ENCODE results near the gene CDIPT. TPM values are rescaled to one million over a fixed set of nuclear protein-coding genes. Genes with fewer than 3 reads are reported as not detected.

CDIPT gene
- total and polyA plus RNA-seq, 2 of the 13 experiments (the other 11 are each of a cell fraction or from before 2014, with no cell fraction given): 54.9 to 97.5 TPM

DNA sequence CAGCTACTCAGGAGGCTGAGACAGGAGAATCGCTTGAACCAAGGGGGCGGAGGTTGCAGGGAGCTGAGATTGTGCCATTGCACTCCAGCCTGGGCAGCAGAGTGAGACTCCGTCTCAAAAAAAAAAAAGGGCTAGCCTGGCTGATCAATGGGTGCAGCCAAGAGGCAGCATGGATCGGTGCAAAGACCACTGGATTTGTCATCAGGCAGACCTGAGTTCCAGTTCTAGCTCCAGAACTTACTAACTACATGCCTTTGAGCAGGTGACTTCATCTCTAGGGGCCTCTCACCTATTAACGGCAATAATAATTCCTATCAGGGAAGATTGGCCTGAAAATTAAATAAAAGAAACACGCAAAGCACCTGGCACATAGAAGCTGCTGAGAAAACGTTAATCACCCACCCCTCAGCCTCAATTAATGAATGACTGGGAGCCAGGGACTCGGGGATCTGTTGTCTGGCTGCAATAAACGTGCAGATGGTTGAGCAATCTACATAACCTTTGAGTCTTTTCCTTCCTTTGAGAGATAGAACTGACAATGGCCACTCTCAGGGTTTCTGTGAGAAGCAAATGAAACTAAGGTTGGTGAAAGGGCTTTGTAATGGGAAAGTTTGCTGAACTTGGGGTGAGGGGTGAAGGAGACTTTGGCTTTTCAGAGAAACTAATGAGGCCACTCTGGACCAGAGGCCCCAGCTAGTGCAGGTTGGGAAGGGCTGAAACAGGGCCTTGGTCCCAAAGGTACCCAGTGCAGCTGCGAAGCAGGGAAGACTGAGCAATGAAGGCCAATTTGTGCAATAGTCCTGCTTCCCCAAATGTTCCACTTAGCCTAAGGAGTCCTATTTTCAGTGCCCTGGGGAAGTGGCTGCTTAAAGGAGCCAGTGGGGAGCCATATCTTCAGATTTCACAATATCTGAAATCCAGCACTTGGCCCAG, 28.8 kb upstream of the CDIPT start (continued):
- TF ChIP-seq, protein P1, sequence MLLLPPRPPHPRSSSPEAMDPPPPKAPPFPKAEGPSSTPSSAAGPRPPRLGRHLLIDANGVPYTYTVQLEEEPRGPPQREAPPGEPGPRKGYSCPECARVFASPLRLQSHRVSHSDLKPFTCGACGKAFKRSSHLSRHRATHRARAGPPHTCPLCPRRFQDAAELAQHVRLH (CRISPR knock-in tag; IDR thresholded peaks at IDR 0.05; ENCODE audit: borderline replicate concordance, low read depth): no peak
- peak; percentile 78 for TF ChIP-seq PHF21A (CRISPR knock-in tag; IDR thresholded peaks at IDR 0.05)
- no peak for TF ChIP-seq LCORL (IDR thresholded peaks at IDR 0.05)
- peak; percentile 23; the same call in 1 of the 2 replicates for TF ChIP-seq LCORL (CRISPR knock-in tag; IDR thresholded peaks at IDR 0.05)
- no peak for TF ChIP-seq MTA1 (CRISPR knock-in tag; IDR thresholded peaks at IDR 0.05; ENCODE audit: borderline replicate concordance)
- no peak for TF ChIP-seq KDM5B (CRISPR knock-in tag; IDR thresholded peaks at IDR 0.05; ENCODE audit: borderline replicate concordance)
- no peak for TF ChIP-seq ZNF678 (CRISPR knock-in tag; IDR thresholded peaks at IDR 0.05)
- peak; percentile 60; the same call in 1 of the 2 replicates for TF ChIP-seq ZNF281 (CRISPR knock-in tag; IDR thresholded peaks at IDR 0.05; ENCODE audit: borderline replicate concordance)
- TF ChIP-seq HNRNPL (IDR thresholded peaks at IDR 0.05; ENCODE audit: low read depth, low read length): no peak
- no peak for TF ChIP-seq SMARCC2 (IDR thresholded peaks at IDR 0.05)
- no peak for TF ChIP-seq SOX6 (IDR thresholded peaks at IDR 0.05)
- peak; percentile 91 for TF ChIP-seq SOX6 (CRISPR knock-in tag; IDR thresholded peaks at IDR 0.05)
- TF ChIP-seq ZNF260 (CRISPR knock-in tag; IDR thresholded peaks at IDR 0.05; ENCODE audit: borderline replicate concordance, low read depth): no peak
- no peak for TF ChIP-seq FOXA1 (IDR thresholded peaks at IDR 0.05)
- no peak for TF ChIP-seq FOXA1 (CRISPR knock-in tag; IDR thresholded peaks at IDR 0.05)
- TF ChIP-seq, protein P2, sequence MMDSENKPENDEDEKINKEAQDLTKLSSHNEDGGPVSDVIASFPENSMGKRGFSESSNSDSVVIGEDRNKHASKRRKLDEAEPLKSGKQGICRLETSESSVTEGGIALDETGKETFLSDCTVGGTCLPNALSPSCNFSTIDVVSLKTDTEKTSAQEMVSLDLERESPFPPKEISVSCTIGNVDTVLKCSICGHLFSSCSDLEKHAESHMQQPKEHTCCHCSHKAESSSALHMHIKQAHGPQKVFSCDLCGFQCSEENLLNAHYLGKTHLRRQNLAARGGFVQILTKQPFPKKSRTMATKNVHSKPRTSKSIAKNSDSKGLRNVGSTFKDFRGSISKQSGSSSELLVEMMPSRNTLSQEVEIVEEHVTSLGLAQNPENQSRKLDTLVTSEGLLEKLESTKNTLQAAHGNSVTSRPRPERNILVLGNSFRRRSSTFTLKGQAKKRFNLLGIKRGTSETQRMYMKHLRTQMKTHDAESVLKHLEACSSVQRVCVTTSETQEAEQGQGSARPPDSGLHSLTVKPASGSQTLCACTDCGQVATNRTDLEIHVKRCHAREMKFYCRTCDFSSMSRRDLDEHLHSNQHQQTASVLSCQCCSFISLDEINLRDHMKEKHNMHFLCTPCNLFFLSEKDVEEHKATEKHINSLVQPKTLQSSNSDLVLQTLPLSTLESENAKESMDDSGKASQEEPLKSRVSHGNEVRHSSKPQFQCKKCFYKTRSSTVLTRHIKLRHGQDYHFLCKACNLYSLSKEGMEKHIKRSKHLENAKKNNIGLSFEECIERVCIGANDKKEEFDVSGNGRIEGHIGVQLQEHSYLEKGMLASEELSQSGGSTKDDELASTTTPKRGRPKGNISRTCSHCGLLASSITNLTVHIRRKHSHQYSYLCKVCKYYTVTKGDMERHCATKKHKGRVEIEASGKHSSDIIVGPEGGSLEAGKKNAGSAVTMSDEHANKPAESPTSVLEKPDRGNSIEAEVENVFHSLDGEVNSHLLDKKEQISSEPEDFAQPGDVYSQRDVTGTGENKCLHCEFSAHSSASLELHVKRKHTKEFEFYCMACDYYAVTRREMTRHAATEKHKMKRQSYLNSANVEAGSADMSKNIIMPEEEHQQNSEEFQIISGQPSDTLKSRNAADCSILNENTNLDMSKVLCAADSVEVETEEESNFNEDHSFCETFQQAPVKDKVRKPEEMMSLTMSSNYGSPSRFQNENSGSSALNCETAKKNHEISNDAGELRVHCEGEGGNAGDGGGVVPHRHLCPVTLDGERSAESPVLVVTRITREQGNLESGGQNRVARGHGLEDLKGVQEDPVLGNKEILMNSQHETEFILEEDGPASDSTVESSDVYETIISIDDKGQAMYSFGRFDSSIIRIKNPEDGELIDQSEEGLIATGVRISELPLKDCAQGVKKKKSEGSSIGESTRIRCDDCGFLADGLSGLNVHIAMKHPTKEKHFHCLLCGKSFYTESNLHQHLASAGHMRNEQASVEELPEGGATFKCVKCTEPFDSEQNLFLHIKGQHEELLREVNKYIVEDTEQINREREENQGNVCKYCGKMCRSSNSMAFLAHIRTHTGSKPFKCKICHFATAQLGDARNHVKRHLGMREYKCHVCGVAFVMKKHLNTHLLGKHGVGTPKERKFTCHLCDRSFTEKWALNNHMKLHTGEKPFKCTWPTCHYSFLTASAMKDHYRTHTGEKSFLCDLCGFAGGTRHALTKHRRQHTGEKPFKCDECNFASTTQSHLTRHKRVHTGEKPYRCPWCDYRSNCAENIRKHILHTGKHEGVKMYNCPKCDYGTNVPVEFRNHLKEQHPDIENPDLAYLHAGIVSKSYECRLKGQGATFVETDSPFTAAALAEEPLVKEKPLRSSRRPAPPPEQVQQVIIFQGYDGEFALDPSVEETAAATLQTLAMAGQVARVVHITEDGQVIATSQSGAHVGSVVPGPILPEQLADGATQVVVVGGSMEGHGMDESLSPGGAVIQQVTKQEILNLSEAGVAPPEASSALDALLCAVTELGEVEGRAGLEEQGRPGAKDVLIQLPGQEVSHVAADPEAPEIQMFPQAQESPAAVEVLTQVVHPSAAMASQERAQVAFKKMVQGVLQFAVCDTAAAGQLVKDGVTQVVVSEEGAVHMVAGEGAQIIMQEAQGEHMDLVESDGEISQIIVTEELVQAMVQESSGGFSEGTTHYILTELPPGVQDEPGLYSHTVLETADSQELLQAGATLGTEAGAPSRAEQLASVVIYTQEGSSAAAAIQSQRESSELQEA (CRISPR knock-in tag; IDR thresholded peaks at IDR 0.05; ENCODE audit: not compliant biosample characterization): no peak
- TF ChIP-seq DMAP1 (CRISPR knock-in tag; IDR thresholded peaks at IDR 0.05): no peak; the same call in 1 of the 2 replicates
